Measurements from ENCODE around the gene COMMD7. TPM values are rescaled to one million over a fixed set of nuclear protein-coding genes. Genes with fewer than 3 reads are reported as not detected.
A peak's percentile ranks its signal among the peaks of the same experiment; 100 is the strongest.

The COMMD7 gene
- total and polyA plus RNA-seq, 4 donors: 26.1 to 53.4 (median 43.0) TPM

GRCh38 chr20:32682508-32682987 lies 60.7 kb downstream of the COMMD7 start:
- Histone ChIP-seq H3K27ac (ENCODE audit: low read depth in 1 of 2, low read length in 1 of 2) (no peak overlapping the region), H3K36me3 (ENCODE audit: control insufficient read depth in 4 of 4, insufficient read depth in 4 of 4, low read length in 4 of 4) (no peaks in the 10 kb centered on the region), H3K9me3 (ENCODE audit: control insufficient read depth in 4 of 4, insufficient read depth in 3 of 4, low read length in 3 of 4) (no peaks in the 10 kb centered on the region), H3K4me3 (no peak overlapping the region), H3K9ac (ENCODE audit: insufficient read depth in 1 of 2, low read length in 2 of 2) (no peak overlapping the region), H3K27me3 (ENCODE audit: control insufficient read depth in 3 of 3, insufficient read depth in 3 of 3, low read length in 2 of 3) (no peaks in the 10 kb centered on the region), H3K4me1 (ENCODE audit: control insufficient read depth in 5 of 5, insufficient read depth in 5 of 5, low read length in 5 of 5) (peaks cover 0 to 16% (median 5%) of the 10 kb centered on the region in 5 donors)
- no peak for TF ChIP-seq CTCF (IDR thresholded peaks at IDR 0.05; ENCODE audit: control extremely low read depth, extremely low read depth)
- DNase-seq (no peak), ATAC-seq (ENCODE audit: insufficient read depth, low FRiP score) (no peak)
- 88 to 90% methylated on average over 11 of the region's 11 CpGs for WGBS, 2 donors

- H3K4me3 ChIP-seq: no peak overlapping the region
- TF ChIP-seq CTCF (IDR thresholded peaks at IDR 0.05; ENCODE audit: control extremely low read depth, extremely low read depth): no peak
- ATAC-seq (ENCODE audit: insufficient read depth, low FRiP score) (no peak), DNase-seq (peak; percentile 15 to 44 (median 33))
- 34 to 41% methylated on average over 20 of the region's 20 CpGs for WGBS, 2 donors
- no peaks in the 10 kb centered on the region for H3K36me3 ChIP-seq (ENCODE audit: control insufficient read depth in 4 of 4, insufficient read depth in 4 of 4, low read length in 4 of 4)
- peaks cover 0 to 16% (median 5%) of the 10 kb centered on the region in 5 donors for H3K4me1 ChIP-seq (ENCODE audit: control insufficient read depth in 5 of 5, insufficient read depth in 5 of 5, low read length in 5 of 5)
- H3K27ac ChIP-seq (ENCODE audit: low read depth in 1 of 2, low read length in 1 of 2): peak overlapping the region in 1 of 2 donors; percentile 20
- H3K9me3 ChIP-seq (ENCODE audit: control insufficient read depth in 4 of 4, insufficient read depth in 3 of 4, low read length in 3 of 4): no peaks in the 10 kb centered on the region
- no peaks in the 10 kb centered on the region for H3K27me3 ChIP-seq (ENCODE audit: control insufficient read depth in 3 of 3, insufficient read depth in 3 of 3, low read length in 2 of 3)
- H3K9ac ChIP-seq (ENCODE audit: insufficient read depth in 1 of 2, low read length in 2 of 2): no peak overlapping the region
Observed at GRCh38 chr20:32681175-32682084, 61.8 kb downstream of the COMMD7 start.

- no peaks in the 10 kb centered on the region for H3K36me3 ChIP-seq (ENCODE audit: control insufficient read depth in 4 of 4, insufficient read depth in 4 of 4, low read length in 4 of 4)
- no peak overlapping the region for H3K9ac ChIP-seq (ENCODE audit: insufficient read depth in 1 of 2, low read length in 2 of 2)
- WGBS, 2 donors: 96 to 100% methylated on average over 1 of the region's 1 CpG
- no peak for TF ChIP-seq CTCF (IDR thresholded peaks at IDR 0.05; ENCODE audit: control extremely low read depth, extremely low read depth)
- no peaks in the 10 kb centered on the region for H3K27me3 ChIP-seq (ENCODE audit: control insufficient read depth in 3 of 3, insufficient read depth in 3 of 3, low read length in 2 of 3)
- H3K9me3 ChIP-seq (ENCODE audit: control insufficient read depth in 4 of 4, insufficient read depth in 3 of 4, low read length in 3 of 4): no peaks in the 10 kb centered on the region
- H3K27ac ChIP-seq (ENCODE audit: low read depth in 1 of 2, low read length in 1 of 2): peak overlapping the region in 1 of 2 donors; percentile 20
- no peak for ATAC-seq (ENCODE audit: insufficient read depth, low FRiP score)
- peaks cover 0 to 12% (median 1%) of the 10 kb centered on the region in 5 donors for H3K4me1 ChIP-seq (ENCODE audit: control insufficient read depth in 5 of 5, insufficient read depth in 5 of 5, low read length in 5 of 5)
- DNase-seq: no peak
- H3K4me3 ChIP-seq: no peak overlapping the region
Observed at GRCh38 chr20:32680544-32681174, 62.6 kb downstream of the COMMD7 start.
